A549 treated with ZK216348 at 1 μM for 4 hours (cell line): Measurements from ENCODE around the gene PRDM13. TPM values are rescaled to one million over a fixed set of nuclear protein-coding genes. Genes with fewer than 3 reads are reported as not detected.

Source experiments
- total RNA-seq: library from RNA; stranded (reverse); fragments of 200-300 nt; extraction: Qiagen RNA extraction; gene quantifications from 5 replicates; pipeline ENCODE4 v1.2.3, GENCODE V29; 2022; ENCODE audit warnings: low read depth

PRDM13 gene
- 0.45 to 1.2 TPM (median 0.99 TPM) in 5 replicates for total RNA-seq

DNA sequence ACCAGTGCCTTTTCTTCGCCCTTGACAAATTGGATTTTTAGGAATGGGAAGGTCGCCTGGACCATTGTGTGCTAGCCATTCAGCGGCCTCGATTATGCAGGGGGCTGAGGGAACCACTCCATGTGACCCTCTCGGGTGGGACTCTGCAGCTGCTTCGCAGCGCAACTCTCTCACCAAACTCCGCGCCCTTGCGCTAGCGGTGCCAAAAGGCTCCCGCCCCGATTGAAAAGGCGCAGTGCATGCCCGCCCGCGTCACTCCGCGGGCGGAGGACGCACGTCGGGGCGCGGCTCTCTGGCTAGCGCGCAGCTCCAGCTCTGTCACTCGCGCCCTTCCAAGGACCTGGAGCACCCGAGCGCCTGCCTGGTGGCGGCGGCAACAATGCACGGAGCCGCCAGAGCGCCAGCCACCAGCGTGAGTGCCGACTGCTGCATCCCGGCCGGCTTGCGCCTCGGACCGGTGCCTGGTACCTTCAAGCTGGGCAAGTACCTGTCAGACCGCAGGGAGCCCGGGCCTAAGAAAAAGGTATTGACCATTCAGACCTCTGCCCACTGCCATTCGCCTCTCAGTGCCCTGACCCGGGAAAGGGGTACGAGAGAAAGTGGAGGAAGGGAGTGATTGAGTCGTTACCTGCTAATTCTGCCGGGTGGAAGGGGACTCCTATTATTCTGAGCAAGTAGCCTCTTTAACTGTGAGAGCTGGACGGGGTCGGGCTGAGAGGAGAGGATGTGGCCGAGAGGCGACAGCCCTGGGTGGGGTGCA is at the start of gene PRDM13:
Gene PRDM13 (plus strand): TSS at position 178 of the 760 bp plus-strand sequence. CDS start 202 bp downstream, at position 380.

DNA sequence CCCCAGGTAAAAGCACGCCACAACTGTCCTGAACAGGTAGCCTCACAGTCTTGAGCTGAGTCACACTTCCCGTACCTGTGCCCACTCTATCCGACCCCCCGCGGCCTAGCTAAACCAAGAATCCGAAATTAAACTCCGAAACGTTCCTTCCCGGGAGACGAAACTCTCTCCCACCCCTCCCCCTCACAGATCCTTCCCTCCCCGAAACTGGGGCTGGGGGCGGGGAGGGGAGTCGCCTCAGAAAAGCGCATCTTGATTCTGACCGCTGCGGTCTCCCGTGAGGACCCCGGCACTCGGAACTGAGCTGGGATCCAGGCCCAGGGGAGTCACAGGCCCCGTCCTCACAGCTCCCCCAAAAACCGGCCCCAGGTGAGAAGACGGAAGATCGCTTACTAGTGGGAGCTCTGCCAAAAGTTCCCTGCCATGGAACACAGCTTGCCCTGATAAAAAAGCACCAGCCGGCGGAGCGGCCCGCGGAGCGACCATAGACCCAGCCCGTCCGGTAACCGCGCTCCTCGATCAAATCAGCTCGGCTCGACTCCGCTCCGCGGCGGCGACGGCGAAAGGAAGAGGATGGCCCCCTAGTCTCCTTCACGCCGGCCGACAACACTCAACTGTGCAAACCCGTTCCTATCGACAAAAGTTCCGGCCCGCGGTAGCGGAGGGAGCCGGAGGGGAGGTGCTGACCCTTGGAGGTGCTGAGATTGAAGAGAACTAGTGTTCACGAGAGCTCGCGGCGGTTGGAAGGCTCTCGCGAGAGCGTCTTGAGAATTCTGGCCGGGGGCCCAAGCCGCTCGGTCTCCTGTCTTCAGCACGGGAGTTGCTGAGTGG is 38.3 kb upstream of the PRDM13 start, which contains the start of gene CCNC:
Gene CCNC (minus strand): TSS at position 558 of the 831 bp plus-strand sequence. CDS start 133 bp downstream, at position 425.

Other genes with a start within 250 kb of the PRDM13 start
- 9.2 to 14.8 TPM (median 10.7 TPM) in 5 replicates for gene COQ3, start 212.6 kb upstream of the PRDM13 start, total RNA-seq
- gene PNISR, start 181.5 kb upstream of the PRDM13 start, total RNA-seq: 23.4 to 44.0 TPM (median 31.2 TPM) in 5 replicates
- gene USP45, start 91.4 kb upstream of the PRDM13 start, total RNA-seq: 2.6 to 5.8 TPM (median 5.0 TPM) in 5 replicates
- gene CCNC, start 38.2 kb upstream of the PRDM13 start, total RNA-seq: 20.0 to 48.2 TPM (median 28.8 TPM) in 5 replicates